ENCODE results near the gene TM4SF1. TPM values are rescaled to one million over a fixed set of nuclear protein-coding genes. Genes with fewer than 3 reads are reported as not detected.

TM4SF1 gene
- total and polyA plus RNA-seq, 2 experiments from 2014 or later, result 0.10 to 0.74 TPM

GRCh38 chr3:149384911-149385321, 7.5 kb upstream of the TM4SF1 start (continued):
- no peak for TF ChIP-seq ZNF462 (CRISPR knock-in tag; IDR thresholded peaks at IDR 0.05)

GRCh38 chr3:149384167-149384566, 6.7 kb upstream of the TM4SF1 start:
- Mint-ChIP-seq H3K27me3 (ENCODE audit: insufficient read depth, low read depth, poor library complexity) (peaks cover 3% of the 10 kb centered on the region), H3K27ac (no peak overlapping the region), H3K36me3 (ENCODE audit: low read depth) (peaks cover 15% of the 10 kb centered on the region), H3K4me1 (no peaks in the 10 kb centered on the region), H3K4me3 (no peak overlapping the region), H3K9me3 (peaks cover 17% of the 10 kb centered on the region)
- TF ChIP-seq ZNF462 (CRISPR knock-in tag; IDR thresholded peaks at IDR 0.05), result no peak
- no peak for TF ChIP-seq EZH2phosphoT487 (IDR thresholded peaks at IDR 0.05; ENCODE audit: unreplicated experiment)
- no peak for TF ChIP-seq NANOG (IDR thresholded peaks at IDR 0.05; ENCODE audit: borderline replicate concordance)
- H3F3A ChIP-seq (replicated peaks; ENCODE audit: low read depth), result no peaks in the 10 kb centered on the region
- no peaks in the 10 kb centered on the region for H3K27me3 ChIP-seq (ENCODE audit: insufficient read depth)
- H3K4me3 ChIP-seq, result no peak overlapping the region
- H3K36me3 ChIP-seq (ENCODE audit: insufficient read depth), result no peaks in the 10 kb centered on the region
- H3K4me1 ChIP-seq (ENCODE audit: insufficient read depth), result no peaks in the 10 kb centered on the region
- no peak overlapping the region for H2AFZ ChIP-seq
- no peak for DNase-seq (ENCODE audit: low spot score)
- H3K79me2 ChIP-seq (replicated peaks; ENCODE audit: insufficient read depth), result no peaks in the 10 kb centered on the region
- no peak for ATAC-seq
- no peak overlapping the region for H3K27ac ChIP-seq (ENCODE audit: low read depth)
- H4K20me1 ChIP-seq (replicated peaks; ENCODE audit: insufficient read depth), result no peaks in the 10 kb centered on the region
- peaks cover 5% of the 10 kb centered on the region; the same call in 1 of the 2 replicates for H3K9me2 ChIP-seq (ENCODE audit: insufficient read depth)
- no peak overlapping the region for H3K4me2 ChIP-seq
